GM23338 (cell line): Measurements from ENCODE around the gene PAX5. TPM values are rescaled to one million over a fixed set of nuclear protein-coding genes. Genes with fewer than 3 reads are reported as not detected.

ENCODE experiments used
- ATAC-seq: fragments of 200-7000 bp; cut with Tn5 transposase; 3 replicates; pipeline ENCODE4 v1.9.1; 2020
- DNase-seq: peaks from one replicate; pipeline ENCODE4 v3.0.0-alpha.2; 2015; ENCODE audit warnings: low spot score
- H2AFZ ChIP-seq: fragments of 200-600 bp; sonication (generic); 2 replicates; pipeline ENCODE4 v1.8.0; 2016; ENCODE audit warnings: antibody characterized with exemption, mild to moderate bottlenecking, moderate library complexity
- H3F3A ChIP-seq: fragments of 200-600 bp; sonication (generic); replicated peaks from 2 replicates; pipeline ENCODE4 v1.8.0; 2017; ENCODE audit warnings: antibody characterized with exemption, mixed run types, low read depth
- H3K27ac ChIP-seq: fragments of 200-600 bp; sonication (generic); 2 replicates; pipeline ENCODE4 v1.6.1; 2016; ENCODE audit warnings: low read depth
- H3K27me3 ChIP-seq: fragments of 200-600 bp; sonication (generic); 2 replicates; pipeline ENCODE4 v1.8.0; 2016; ENCODE audit warnings: mild to moderate bottlenecking, mixed run types, moderate library complexity; ENCODE audit not compliant: insufficient read depth
- H3K36me3 ChIP-seq: fragments of 200-600 bp; sonication (generic); 2 replicates; pipeline ENCODE4 v1.8.0; 2016; ENCODE audit warnings: mild to moderate bottlenecking; ENCODE audit not compliant: insufficient read depth
- H3K4me1 ChIP-seq: fragments of 200-600 bp; sonication (generic); 2 replicates; pipeline ENCODE4 v1.8.0; 2016; ENCODE audit warnings: mild to moderate bottlenecking, moderate library complexity; ENCODE audit not compliant: insufficient read depth
- H3K4me2 ChIP-seq: fragments of 200-600 bp; sonication (generic); 2 replicates; pipeline ENCODE4 v1.7.1; 2017; ENCODE audit warnings: mixed run types
- H3K4me3 ChIP-seq: fragments of 200-600 bp; sonication (generic); 2 replicates; pipeline ENCODE4 v1.6.1; 2016; ENCODE audit warnings: mixed run types
- H3K79me2 ChIP-seq: fragments of 200-600 bp; sonication (generic); replicated peaks from 2 replicates; pipeline ENCODE4 v1.8.0; 2017; ENCODE audit warnings: mild to moderate bottlenecking; ENCODE audit not compliant: insufficient read depth
- H3K9me2 ChIP-seq: fragments of 200-600 bp; sonication (generic); 2 replicates; pipeline ENCODE4 v1.8.0; 2017; ENCODE audit not compliant: insufficient read depth
- H4K20me1 ChIP-seq: fragments of 200-600 bp; sonication (generic); replicated peaks from 2 replicates; pipeline ENCODE4 v1.8.0; 2017; ENCODE audit warnings: mild to moderate bottlenecking; ENCODE audit not compliant: insufficient read depth
- H3K27ac Mint-ChIP-seq: 2 replicates; pipeline ENCODE4 v1.8.0; 2020; ENCODE audit warnings: inconsistent platforms, mild to moderate bottlenecking, moderate library complexity, mixed read lengths
- H3K27me3 Mint-ChIP-seq: 3 replicates; pipeline ENCODE4 v1.8.0; 2022; ENCODE audit warnings: low read depth, mild to moderate bottlenecking, moderate library complexity, mixed read lengths, inconsistent platforms; ENCODE audit not compliant: insufficient read depth, poor library complexity
- H3K36me3 Mint-ChIP-seq: 3 replicates; pipeline ENCODE4 v1.8.0; 2021; ENCODE audit warnings: low read depth, mild to moderate bottlenecking, inconsistent platforms, moderate library complexity, mixed read lengths
- H3K4me1 Mint-ChIP-seq: 3 replicates; pipeline ENCODE4 v1.8.0; 2020; ENCODE audit warnings: mild to moderate bottlenecking, inconsistent platforms, mixed read lengths
- H3K4me3 Mint-ChIP-seq: 3 replicates; pipeline ENCODE4 v1.8.0; 2021; ENCODE audit warnings: moderate library complexity, mild to moderate bottlenecking, inconsistent platforms, mixed read lengths
- H3K9me3 Mint-ChIP-seq: 3 replicates; pipeline ENCODE4 v1.8.0; 2020; ENCODE audit warnings: moderate library complexity, mild to moderate bottlenecking, inconsistent platforms, mixed read lengths
- CREB1 ChIP-seq: fragments of 250-450 bp; sonication (Bioruptor Pico); IDR thresholded peaks from 2 replicates; pipeline ENCODE4 v1.5.0; 2020; ENCODE audit warnings: low read depth, mild to moderate bottlenecking, moderate library complexity
- EZH2 ChIP-seq: fragments of 200-600 bp; sonication (generic); IDR thresholded peaks from one replicate; pipeline ENCODE4 v1.8.0; 2017; ENCODE audit warnings: antibody characterized with exemption, mild to moderate bottlenecking, low read depth; ENCODE audit not compliant: unreplicated experiment
- EZH2phosphoT487 ChIP-seq: fragments of 200-600 bp; sonication (generic); IDR thresholded peaks from one replicate; pipeline ENCODE4 v1.8.1; 2018; ENCODE audit warnings: antibody characterized with exemption; ENCODE audit not compliant: unreplicated experiment
- JUNB ChIP-seq: IDR thresholded peaks from one replicate; pipeline ENCODE4 v1.6.1; 2016; ENCODE audit warnings: antibody characterized with exemption; ENCODE audit not compliant: unreplicated experiment
- NANOG ChIP-seq: IDR thresholded peaks from 2 replicates; pipeline ENCODE4 v1.6.1; 2016; ENCODE audit warnings: antibody characterized with exemption, borderline replicate concordance
- POLR2AphosphoS5 ChIP-seq: IDR thresholded peaks from 2 replicates; pipeline ENCODE4 v1.6.1; 2016; ENCODE audit warnings: antibody characterized with exemption, low read depth
- ZNF331 ChIP-seq: fragments of 250-450 bp; sonication (Bioruptor Pico); IDR thresholded peaks from 2 replicates; pipeline ENCODE4 v1.5.0; 2020; ENCODE audit warnings: low read depth, mild to moderate bottlenecking, moderate library complexity
- polyA plus RNA-seq: library from polyadenylated mRNA; unstranded; fragments of >200 nt; fragmentation: Nextera tagmentation; extraction: Ambion mirVana; gene quantifications from 2 replicates; pipeline ENCODE4 v1.2.1, GENCODE V29; 2016
- total RNA-seq: library from RNA; depleted of rRNA; stranded (reverse); fragments of >200 nt; shearing (Covaris generic); gene quantifications from 2 replicates; pipeline ENCODE4 v1.2.3, GENCODE V29; 2014
- TF ChIP-seq, protein P1 (sequence below): IDR thresholded peaks from 2 replicates; pipeline ENCODE4 v1.6.1; 2016; ENCODE audit warnings: antibody characterized with exemption
- TF ChIP-seq, protein P2 (sequence below): IDR thresholded peaks from one replicate; pipeline ENCODE4 v1.6.1; 2018; ENCODE audit warnings: antibody characterized with exemption; ENCODE audit not compliant: unreplicated experiment
- TF ChIP-seq, protein P3 (sequence below): fragments of 250-450 bp; sonication (Bioruptor Pico); IDR thresholded peaks from 2 replicates; pipeline ENCODE4 v1.5.0; 2020; ENCODE audit warnings: mild to moderate bottlenecking, moderate library complexity

Gene PAX5
- total and polyA plus RNA-seq, 2 experiments from 2014 or later = 0.17 to 0.60 TPM

DNA sequence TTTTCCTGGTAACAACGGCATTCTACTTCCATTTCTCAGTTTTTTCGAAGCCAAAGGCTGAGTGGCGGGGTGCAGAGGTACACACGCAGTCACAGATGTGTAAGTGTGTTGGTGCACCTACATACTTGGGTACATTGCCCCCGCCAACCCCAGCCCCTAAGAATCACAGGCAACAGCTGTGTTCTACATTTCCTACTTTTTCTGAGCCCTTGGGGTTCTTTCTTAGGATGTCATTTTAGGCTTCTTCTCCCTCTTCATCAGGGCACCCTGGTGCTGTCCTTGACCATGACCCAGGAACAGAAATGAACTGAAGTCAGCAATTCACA is 104.8 kb downstream of the PAX5 start:
- Mint-ChIP-seq H3K36me3 (no peaks in the 10 kb centered on the region), H3K9me3 (peaks cover 9% of the 10 kb centered on the region; the same call in 2 of the 3 replicates), H3K27me3 (peaks cover 5% of the 10 kb centered on the region), H3K4me1 (no peaks in the 10 kb centered on the region), H3K27ac (no peak overlapping the region), H3K4me3 (no peak overlapping the region)
- Histone ChIP-seq H2AFZ (no peak overlapping the region), H3K4me3 (no peak overlapping the region), H3K36me3 (no peaks in the 10 kb centered on the region), H3K4me2 (no peak overlapping the region), H3K27ac (no peak overlapping the region), H3F3A (no peaks in the 10 kb centered on the region), H3K4me1 (no peaks in the 10 kb centered on the region), H3K79me2 (no peaks in the 10 kb centered on the region), H3K9me2 (no peaks in the 10 kb centered on the region), H4K20me1 (no peaks in the 10 kb centered on the region), H3K27me3 (no peaks in the 10 kb centered on the region)
- TF ChIP-seq, protein P1, sequence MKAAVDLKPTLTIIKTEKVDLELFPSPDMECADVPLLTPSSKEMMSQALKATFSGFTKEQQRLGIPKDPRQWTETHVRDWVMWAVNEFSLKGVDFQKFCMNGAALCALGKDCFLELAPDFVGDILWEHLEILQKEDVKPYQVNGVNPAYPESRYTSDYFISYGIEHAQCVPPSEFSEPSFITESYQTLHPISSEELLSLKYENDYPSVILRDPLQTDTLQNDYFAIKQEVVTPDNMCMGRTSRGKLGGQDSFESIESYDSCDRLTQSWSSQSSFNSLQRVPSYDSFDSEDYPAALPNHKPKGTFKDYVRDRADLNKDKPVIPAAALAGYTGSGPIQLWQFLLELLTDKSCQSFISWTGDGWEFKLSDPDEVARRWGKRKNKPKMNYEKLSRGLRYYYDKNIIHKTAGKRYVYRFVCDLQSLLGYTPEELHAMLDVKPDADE = no peak
- no peak for TF ChIP-seq CREB1 (CRISPR knock-in tag)
- TF ChIP-seq POLR2AphosphoS5 = no peak
- TF ChIP-seq, protein P2, sequence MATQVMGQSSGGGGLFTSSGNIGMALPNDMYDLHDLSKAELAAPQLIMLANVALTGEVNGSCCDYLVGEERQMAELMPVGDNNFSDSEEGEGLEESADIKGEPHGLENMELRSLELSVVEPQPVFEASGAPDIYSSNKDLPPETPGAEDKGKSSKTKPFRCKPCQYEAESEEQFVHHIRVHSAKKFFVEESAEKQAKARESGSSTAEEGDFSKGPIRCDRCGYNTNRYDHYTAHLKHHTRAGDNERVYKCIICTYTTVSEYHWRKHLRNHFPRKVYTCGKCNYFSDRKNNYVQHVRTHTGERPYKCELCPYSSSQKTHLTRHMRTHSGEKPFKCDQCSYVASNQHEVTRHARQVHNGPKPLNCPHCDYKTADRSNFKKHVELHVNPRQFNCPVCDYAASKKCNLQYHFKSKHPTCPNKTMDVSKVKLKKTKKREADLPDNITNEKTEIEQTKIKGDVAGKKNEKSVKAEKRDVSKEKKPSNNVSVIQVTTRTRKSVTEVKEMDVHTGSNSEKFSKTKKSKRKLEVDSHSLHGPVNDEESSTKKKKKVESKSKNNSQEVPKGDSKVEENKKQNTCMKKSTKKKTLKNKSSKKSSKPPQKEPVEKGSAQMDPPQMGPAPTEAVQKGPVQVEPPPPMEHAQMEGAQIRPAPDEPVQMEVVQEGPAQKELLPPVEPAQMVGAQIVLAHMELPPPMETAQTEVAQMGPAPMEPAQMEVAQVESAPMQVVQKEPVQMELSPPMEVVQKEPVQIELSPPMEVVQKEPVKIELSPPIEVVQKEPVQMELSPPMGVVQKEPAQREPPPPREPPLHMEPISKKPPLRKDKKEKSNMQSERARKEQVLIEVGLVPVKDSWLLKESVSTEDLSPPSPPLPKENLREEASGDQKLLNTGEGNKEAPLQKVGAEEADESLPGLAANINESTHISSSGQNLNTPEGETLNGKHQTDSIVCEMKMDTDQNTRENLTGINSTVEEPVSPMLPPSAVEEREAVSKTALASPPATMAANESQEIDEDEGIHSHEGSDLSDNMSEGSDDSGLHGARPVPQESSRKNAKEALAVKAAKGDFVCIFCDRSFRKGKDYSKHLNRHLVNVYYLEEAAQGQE = no peak
- TF ChIP-seq EZH2 = no peak
- TF ChIP-seq JUNB = no peak
- TF ChIP-seq ZNF331 (CRISPR knock-in tag) = no peak
- no peak for TF ChIP-seq EZH2phosphoT487
- no peak for TF ChIP-seq NANOG
- TF ChIP-seq, protein P3, sequence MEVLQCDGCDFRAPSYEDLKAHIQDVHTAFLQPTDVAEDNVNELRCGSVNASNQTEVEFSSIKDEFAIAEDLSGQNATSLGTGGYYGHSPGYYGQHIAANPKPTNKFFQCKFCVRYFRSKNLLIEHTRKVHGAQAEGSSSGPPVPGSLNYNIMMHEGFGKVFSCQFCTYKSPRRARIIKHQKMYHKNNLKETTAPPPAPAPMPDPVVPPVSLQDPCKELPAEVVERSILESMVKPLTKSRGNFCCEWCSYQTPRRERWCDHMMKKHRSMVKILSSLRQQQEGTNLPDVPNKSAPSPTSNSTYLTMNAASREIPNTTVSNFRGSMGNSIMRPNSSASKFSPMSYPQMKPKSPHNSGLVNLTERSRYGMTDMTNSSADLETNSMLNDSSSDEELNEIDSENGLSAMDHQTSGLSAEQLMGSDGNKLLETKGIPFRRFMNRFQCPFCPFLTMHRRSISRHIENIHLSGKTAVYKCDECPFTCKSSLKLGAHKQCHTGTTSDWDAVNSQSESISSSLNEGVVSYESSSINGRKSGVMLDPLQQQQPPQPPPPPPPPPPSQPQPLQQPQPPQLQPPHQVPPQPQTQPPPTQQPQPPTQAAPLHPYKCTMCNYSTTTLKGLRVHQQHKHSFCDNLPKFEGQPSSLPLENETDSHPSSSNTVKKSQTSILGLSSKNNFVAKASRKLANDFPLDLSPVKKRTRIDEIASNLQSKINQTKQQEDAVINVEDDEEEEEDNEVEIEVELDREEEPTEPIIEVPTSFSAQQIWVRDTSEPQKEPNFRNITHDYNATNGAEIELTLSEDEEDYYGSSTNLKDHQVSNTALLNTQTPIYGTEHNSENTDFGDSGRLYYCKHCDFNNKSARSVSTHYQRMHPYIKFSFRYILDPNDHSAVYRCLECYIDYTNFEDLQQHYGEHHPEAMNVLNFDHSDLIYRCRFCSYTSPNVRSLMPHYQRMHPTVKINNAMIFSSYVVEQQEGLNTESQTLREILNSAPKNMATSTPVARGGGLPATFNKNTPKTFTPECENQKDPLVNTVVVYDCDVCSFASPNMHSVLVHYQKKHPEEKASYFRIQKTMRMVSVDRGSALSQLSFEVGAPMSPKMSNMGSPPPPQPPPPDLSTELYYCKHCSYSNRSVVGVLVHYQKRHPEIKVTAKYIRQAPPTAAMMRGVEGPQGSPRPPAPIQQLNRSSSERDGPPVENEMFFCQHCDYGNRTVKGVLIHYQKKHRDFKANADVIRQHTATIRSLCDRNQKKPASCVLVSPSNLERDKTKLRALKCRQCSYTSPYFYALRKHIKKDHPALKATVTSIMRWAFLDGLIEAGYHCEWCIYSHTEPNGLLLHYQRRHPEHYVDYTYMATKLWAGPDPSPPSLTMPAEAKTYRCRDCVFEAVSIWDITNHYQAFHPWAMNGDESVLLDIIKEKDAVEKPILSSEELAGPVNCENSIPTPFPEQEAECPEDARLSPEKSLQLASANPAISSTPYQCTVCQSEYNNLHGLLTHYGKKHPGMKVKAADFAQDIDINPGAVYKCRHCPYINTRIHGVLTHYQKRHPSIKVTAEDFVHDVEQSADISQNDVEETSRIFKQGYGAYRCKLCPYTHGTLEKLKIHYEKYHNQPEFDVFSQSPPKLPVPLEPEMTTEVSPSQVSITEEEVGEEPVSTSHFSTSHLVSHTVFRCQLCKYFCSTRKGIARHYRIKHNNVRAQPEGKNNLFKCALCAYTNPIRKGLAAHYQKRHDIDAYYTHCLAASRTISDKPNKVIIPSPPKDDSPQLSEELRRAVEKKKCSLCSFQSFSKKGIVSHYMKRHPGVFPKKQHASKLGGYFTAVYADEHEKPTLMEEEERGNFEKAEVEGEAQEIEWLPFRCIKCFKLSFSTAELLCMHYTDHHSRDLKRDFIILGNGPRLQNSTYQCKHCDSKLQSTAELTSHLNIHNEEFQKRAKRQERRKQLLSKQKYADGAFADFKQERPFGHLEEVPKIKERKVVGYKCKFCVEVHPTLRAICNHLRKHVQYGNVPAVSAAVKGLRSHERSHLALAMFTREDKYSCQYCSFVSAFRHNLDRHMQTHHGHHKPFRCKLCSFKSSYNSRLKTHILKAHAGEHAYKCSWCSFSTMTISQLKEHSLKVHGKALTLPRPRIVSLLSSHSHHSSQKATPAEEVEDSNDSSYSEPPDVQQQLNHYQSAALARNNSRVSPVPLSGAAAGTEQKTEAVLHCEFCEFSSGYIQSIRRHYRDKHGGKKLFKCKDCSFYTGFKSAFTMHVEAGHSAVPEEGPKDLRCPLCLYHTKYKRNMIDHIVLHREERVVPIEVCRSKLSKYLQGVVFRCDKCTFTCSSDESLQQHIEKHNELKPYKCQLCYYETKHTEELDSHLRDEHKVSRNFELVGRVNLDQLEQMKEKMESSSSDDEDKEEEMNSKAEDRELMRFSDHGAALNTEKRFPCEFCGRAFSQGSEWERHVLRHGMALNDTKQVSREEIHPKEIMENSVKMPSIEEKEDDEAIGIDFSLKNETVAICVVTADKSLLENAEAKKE = no peak
- DNase-seq (no peak), ATAC-seq (no peak)
